ENCODE measurements around the gene PITPNM1.
"Not testable (repeated sequence)": the region's sequence is repeated elsewhere in the genome, so short reads cannot be mapped to it uniquely, and the experiment has no call there.

Gene PITPNM1

GRCh38 chr11:67484847-67485311 is 20.3 kb downstream of the PITPNM1 start:
- CTCF ChIA-PET, result interaction anchor here (1.1 to 2.5 kb wide), 6 partner anchors 10 to 132 kb away, joined by 3 to 12 read pairs (median 6); partner anchors contain the start of genes POLD4, PPP1CA and TMEM134
- TF ChIP-seq, protein P1, sequence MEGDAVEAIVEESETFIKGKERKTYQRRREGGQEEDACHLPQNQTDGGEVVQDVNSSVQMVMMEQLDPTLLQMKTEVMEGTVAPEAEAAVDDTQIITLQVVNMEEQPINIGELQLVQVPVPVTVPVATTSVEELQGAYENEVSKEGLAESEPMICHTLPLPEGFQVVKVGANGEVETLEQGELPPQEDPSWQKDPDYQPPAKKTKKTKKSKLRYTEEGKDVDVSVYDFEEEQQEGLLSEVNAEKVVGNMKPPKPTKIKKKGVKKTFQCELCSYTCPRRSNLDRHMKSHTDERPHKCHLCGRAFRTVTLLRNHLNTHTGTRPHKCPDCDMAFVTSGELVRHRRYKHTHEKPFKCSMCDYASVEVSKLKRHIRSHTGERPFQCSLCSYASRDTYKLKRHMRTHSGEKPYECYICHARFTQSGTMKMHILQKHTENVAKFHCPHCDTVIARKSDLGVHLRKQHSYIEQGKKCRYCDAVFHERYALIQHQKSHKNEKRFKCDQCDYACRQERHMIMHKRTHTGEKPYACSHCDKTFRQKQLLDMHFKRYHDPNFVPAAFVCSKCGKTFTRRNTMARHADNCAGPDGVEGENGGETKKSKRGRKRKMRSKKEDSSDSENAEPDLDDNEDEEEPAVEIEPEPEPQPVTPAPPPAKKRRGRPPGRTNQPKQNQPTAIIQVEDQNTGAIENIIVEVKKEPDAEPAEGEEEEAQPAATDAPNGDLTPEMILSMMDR (IDR thresholded peaks at IDR 0.05; ENCODE audit: control extremely low read depth, extremely low read depth, low read depth, missing control alignments), result peak; percentile 7
- POLR2A ChIA-PET, result no interaction called here
- no peak for DNase-seq (ENCODE audit: extremely low spot score)

DNA sequence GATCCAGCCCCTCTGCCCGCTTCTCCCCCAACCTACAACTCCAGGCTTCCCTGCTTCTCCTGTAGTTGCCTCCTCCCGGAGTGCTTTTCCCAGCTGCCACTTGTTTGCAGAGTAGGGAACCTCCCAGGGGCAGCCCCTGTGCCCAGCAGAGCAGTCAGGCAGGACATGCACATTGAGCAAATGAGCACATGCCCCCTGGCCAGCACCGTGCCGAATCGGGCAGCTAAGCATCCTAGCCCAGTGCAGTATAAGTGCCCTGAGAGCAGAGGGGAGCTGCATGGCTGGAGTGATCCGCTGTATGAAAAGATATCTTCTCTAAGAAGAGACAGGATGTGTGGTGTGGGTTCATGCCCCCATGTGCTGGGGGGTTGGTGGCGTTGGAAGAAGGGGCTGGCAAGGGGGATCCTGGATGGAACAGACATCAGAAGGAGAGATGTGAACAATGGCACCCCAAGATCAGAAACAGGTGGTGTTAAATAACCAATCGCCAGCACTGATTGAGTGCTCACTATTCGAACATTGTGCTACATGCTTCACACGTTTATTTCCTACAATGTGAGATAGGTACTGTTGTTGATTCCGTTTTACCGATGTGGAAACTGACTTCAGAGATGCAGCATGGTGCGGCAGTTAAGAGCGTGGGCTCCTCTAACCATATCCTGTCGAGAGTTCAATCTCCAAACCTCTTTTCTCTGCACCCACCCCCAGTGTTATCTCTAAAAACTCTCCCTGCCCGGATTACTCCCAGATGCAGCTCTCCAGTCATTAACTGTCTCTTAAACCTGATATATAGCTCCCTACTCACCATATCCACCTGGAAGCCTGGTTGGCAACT is 21.1 kb downstream of the PITPNM1 start:
- no peak for DNase-seq (ENCODE audit: extremely low spot score)
- TF ChIP-seq, protein P1 (IDR thresholded peaks at IDR 0.05; ENCODE audit: control extremely low read depth, extremely low read depth, low read depth, missing control alignments), result no peak
- ChIA-PET CTCF (interaction anchor here (1.3 to 2.5 kb wide), 6 partner anchors 9 to 131 kb away, joined by 3 to 12 read pairs (median 8); partner anchors contain the start of genes PITPNM1, POLD4, PPP1CA and TMEM134), POLR2A (no interaction called here)

DNA sequence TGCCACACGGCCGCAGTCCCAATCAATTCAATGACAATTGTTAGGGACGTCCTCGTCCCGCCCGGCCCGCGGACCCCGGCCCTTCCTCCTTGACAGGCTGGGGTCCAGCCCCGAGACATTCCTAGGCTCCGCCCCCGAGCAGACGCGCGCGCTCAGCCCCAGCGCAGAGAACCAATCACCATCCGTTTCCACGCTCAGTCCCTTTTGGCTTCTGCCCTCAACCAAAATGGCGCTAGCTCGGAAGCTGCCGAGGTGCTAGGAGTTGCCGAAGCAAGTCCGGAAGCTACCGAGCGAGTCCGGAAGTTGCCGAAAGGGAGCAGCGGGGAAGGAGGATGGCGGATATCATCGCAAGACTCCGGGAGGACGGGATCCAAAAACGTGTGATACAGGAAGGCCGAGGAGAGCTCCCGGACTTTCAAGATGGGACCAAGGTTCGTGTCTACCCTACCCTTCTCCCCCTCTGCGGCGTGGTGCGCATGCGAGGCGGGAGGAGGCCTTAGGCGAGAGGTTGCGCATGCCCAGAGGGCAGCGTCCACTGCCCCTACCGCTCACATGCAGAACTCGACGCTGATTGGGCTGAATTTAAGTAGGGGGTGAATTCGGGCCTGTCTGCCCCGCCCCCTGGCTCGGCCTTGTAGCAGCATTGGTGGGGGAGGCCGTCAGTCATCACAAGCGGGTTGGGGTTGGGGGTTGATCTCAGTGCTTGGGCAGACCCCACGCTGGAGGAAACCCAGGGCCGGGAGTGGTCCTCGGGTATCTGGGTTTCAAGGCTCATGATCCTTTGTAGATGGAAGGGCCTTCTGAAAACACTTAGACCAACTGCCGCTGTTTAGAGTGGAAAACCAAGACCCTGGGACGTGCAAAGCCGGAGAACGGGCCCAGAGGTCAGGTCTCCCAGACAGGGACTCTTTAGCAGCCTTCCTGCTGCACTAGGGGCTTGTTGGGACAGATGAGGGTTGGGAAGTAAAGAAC is 22.1 kb downstream of the PITPNM1 start, which contains the start of gene AIP:
Gene AIP (plus strand): TSS at position 200 of the 972 bp plus-strand sequence. CDS start 133 bp downstream, at position 333.
- CTCF ChIA-PET, result interaction anchor here (0.7 to 2.5 kb wide), 6 partner anchors 8 to 82 kb away, joined by 3 to 12 read pairs (median 6); partner anchors contain the start of genes PITPNM1 and TMEM134
- POLR2A ChIA-PET, result interaction anchor here (0.9 to 1.0 kb wide), 4 partner anchors 10 to 47 kb away, joined by 3 to 5 read pairs (median 3); partner anchors contain the start of gene PTPRCAP

GRCh38 chr11:67482275-67482826 is 22.8 kb downstream of the PITPNM1 start:
- ChIA-PET POLR2A (interaction anchor here (0.9 to 1.0 kb wide), 4 partner anchors 11 to 46 kb away, joined by 3 to 5 read pairs (median 3); partner anchors contain the start of gene PTPRCAP), CTCF (interaction anchor here (0.7 to 2.5 kb wide), 8 partner anchors 9 to 100 kb away, joined by 3 to 12 read pairs (median 4); partner anchors contain the start of genes PITPNM1 and TMEM134)
- no peak for DNase-seq (ENCODE audit: extremely low spot score)
- TF ChIP-seq, protein P1 (IDR thresholded peaks at IDR 0.05; ENCODE audit: control extremely low read depth, extremely low read depth, low read depth, missing control alignments), result no peak

More for the DNA sequence above, 22.1 kb downstream of the PITPNM1 start, which contains the start of gene AIP:
- TF ChIP-seq, protein P1 (IDR thresholded peaks at IDR 0.05; ENCODE audit: control extremely low read depth, extremely low read depth, low read depth, missing control alignments), result no peak
- DNase-seq (ENCODE audit: extremely low spot score), result peak; percentile 94

DNA sequence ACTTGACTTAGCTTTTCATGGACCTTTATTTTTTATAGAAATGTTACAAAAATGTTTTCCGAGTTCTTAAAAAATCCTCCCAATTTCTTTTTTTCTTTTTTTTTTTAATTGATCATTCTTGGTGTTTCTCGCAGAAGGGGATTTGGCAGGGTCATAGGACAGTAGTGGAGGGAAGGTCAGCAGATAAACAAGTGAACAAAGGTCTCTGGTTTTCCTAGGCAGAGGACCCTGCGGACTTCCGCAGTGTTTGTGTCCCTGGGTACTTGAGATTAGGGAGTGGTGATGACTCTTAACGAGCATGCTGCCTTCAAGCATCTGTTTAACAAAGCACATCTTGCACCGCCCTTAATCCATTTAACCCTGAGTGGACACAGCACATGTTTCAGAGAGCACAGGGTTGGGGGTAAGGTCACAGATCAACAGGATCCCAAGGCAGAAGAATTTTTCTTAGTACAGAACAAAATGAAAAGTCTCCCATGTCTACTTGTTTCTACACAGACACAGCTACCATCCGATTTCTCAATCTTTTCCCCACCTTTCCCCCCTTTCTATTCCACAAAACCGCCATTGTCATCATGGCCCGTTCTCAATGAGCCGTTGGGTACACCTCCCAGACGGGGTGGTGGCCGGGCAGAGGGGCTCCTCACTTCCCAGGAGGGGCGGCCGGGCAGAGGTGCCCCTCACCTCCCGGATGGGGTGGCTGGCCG is 27.7 kb downstream of the PITPNM1 start:
- CTCF ChIA-PET, result interaction anchor here (1.2 kb wide), 1 partner anchor 126 kb away, joined by 5 read pairs; no protein-coding TSS in a partner anchor
- DNase-seq (ENCODE audit: extremely low spot score); POLR2A ChIA-PET: not testable (repeated sequence)

- CTCF ChIA-PET; DNase-seq (ENCODE audit: extremely low spot score): not testable (repeated sequence)
- POLR2A ChIA-PET, result interaction anchor here (1.3 kb wide), 1 partner anchor 75 kb away, joined by 4 read pairs; the partner anchor contains the start of gene PPP1CA
Measured at GRCh38 chr11:67476692-67477091, 28.5 kb downstream of the PITPNM1 start.

All from GM10248 (cell line).